ENCODE results near the gene CAMSAP3. TPM values are rescaled to one million over a fixed set of nuclear protein-coding genes. Genes with fewer than 3 reads are reported as not detected.

Gene CAMSAP3
- total RNA-seq, 1 experiment from 2014 or later = 16.6 TPM

DNA sequence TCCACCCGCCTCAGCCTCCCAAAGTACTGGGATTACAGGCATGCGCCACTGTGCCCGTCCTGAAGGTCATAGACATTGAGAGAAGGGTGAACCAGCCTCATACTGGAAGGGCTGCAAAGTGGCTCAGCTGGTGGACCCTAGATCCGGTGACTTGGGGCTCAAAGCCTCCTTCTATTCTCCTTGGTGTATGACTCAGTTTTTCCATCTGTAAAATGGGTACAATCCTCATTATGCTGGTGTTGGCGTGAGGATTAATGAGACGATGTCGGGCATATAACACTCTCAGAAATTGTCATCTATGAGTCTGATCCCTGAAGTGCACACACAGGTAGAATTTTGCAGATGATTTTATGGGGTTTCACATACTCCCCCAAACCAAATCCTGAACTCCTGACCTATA, 5.8 kb upstream of the CAMSAP3 start:
- BruUV-seq (replicated peaks) = no TSS peak
- TF ChIP-seq EZH2 (IDR thresholded peaks at IDR 0.05; ENCODE audit: low read length, unreplicated experiment) (no peak), EZH2phosphoT487 (IDR thresholded peaks at IDR 0.05; ENCODE audit: borderline replicate concordance, low read length) (no peak)
- TF ChIP-seq, protein P1, sequence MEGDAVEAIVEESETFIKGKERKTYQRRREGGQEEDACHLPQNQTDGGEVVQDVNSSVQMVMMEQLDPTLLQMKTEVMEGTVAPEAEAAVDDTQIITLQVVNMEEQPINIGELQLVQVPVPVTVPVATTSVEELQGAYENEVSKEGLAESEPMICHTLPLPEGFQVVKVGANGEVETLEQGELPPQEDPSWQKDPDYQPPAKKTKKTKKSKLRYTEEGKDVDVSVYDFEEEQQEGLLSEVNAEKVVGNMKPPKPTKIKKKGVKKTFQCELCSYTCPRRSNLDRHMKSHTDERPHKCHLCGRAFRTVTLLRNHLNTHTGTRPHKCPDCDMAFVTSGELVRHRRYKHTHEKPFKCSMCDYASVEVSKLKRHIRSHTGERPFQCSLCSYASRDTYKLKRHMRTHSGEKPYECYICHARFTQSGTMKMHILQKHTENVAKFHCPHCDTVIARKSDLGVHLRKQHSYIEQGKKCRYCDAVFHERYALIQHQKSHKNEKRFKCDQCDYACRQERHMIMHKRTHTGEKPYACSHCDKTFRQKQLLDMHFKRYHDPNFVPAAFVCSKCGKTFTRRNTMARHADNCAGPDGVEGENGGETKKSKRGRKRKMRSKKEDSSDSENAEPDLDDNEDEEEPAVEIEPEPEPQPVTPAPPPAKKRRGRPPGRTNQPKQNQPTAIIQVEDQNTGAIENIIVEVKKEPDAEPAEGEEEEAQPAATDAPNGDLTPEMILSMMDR (conservative IDR thresholded peaks at IDR 0.05; ENCODE audit: low read depth, low read length) = no peak
- H3K4me2 ChIP-seq (ENCODE audit: low read length) = peak overlapping the region; percentile 45; the same call in 1 of the 2 replicates

DNA sequence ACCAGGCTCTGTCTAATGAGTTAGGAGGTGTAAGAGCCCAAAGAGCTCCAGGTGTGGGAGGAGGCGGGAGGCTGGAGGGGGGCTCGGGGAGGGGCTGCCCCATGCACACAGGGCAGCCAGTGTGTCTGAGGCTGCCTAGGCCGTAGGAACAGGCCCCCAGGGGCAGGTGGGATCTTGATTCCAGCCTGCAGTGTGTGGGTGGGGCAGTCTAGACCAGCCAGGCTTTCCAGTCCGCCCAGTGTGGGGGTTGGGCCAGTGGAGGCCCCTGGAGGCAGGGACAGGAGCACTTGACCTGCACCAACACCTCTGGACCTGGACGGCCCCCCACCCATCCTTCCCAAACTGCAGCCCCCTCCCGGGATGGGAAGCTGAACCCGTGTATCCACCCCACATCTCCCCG, 5.4 kb upstream of the CAMSAP3 start:
- H3K4me1 ChIP-seq (ENCODE audit: insufficient read depth, low read length) = peaks cover 8% of the 10 kb centered on the region; the same call in 1 of the 2 replicates
- no peaks in the 10 kb centered on the region for H4K20me1 ChIP-seq (ENCODE audit: low read length)
- H3F3A ChIP-seq (ENCODE audit: low read length, unreplicated experiment) = no peaks in the 10 kb centered on the region
- ChIA-PET POLR2A (ENCODE audit: unreplicated experiment) (no interaction called here), CTCF (no interaction called here)
- H3K36me3 ChIP-seq (ENCODE audit: low read depth, low read length) = no peaks in the 10 kb centered on the region
- no peak overlapping the region for H3K9ac ChIP-seq (ENCODE audit: low read length)
- no TSS peak for BruUV-seq (replicated peaks)
- no peaks in the 10 kb centered on the region for H3K79me2 ChIP-seq (ENCODE audit: low read length)
- no peak overlapping the region for H3K4me3 ChIP-seq (ENCODE audit: low read length)
- TF ChIP-seq, protein P1 (conservative IDR thresholded peaks at IDR 0.05; ENCODE audit: low read depth, low read length) = no peak
- no peak for TF ChIP-seq EZH2phosphoT487 (IDR thresholded peaks at IDR 0.05; ENCODE audit: borderline replicate concordance, low read length)
- no peak for TF ChIP-seq EZH2 (IDR thresholded peaks at IDR 0.05; ENCODE audit: low read length, unreplicated experiment)
- H3K4me2 ChIP-seq (ENCODE audit: low read length) = peak overlapping the region; percentile 45; the same call in 1 of the 2 replicates
- H3K27ac ChIP-seq (ENCODE audit: low read length) = no peak overlapping the region
- no peaks in the 10 kb centered on the region for H3K9me3 ChIP-seq (ENCODE audit: low read length)
- 0 out of 2 replicates have a peak overlapping the region, but pooled peaks have one; percentile 2 for H2AFZ ChIP-seq (ENCODE audit: low read length)
- DNase-seq = peak; percentile 44
- H3K9me2 ChIP-seq (replicated peaks; ENCODE audit: low read length) = no peaks in the 10 kb centered on the region
- ATAC-seq = no peak
- intact Hi-C loops (cut with micrococcal nuclease) = no loop called here
- no peaks in the 10 kb centered on the region for H3K27me3 ChIP-seq (ENCODE audit: low read length)

More for the DNA sequence above, 5.8 kb upstream of the CAMSAP3 start:
- ChIA-PET CTCF (no interaction called here), POLR2A (ENCODE audit: unreplicated experiment) (no interaction called here)
- ATAC-seq (no peak), DNase-seq (no peak)
- no peaks in the 10 kb centered on the region for H3K79me2 ChIP-seq (ENCODE audit: low read length)
- H3K27me3 ChIP-seq (ENCODE audit: low read length) = no peaks in the 10 kb centered on the region
- H3K9me2 ChIP-seq (replicated peaks; ENCODE audit: low read length) = no peaks in the 10 kb centered on the region
- H2AFZ ChIP-seq (ENCODE audit: low read length) = 0 out of 2 replicates have a peak overlapping the region, but pooled peaks have one; percentile 2
- no peak overlapping the region for H3K27ac ChIP-seq (ENCODE audit: low read length)
- no peak overlapping the region for H3K4me3 ChIP-seq (ENCODE audit: low read length)
- H3K9ac ChIP-seq (ENCODE audit: low read length) = no peak overlapping the region
- H3K36me3 ChIP-seq (ENCODE audit: low read depth, low read length) = no peaks in the 10 kb centered on the region
- no peaks in the 10 kb centered on the region for H3K9me3 ChIP-seq (ENCODE audit: low read length)
- intact Hi-C loops (cut with micrococcal nuclease) = no loop called here
- H3F3A ChIP-seq (ENCODE audit: low read length, unreplicated experiment) = no peaks in the 10 kb centered on the region
- peaks cover 8% of the 10 kb centered on the region; the same call in 1 of the 2 replicates for H3K4me1 ChIP-seq (ENCODE audit: insufficient read depth, low read length)
- no peaks in the 10 kb centered on the region for H4K20me1 ChIP-seq (ENCODE audit: low read length)

DNA sequence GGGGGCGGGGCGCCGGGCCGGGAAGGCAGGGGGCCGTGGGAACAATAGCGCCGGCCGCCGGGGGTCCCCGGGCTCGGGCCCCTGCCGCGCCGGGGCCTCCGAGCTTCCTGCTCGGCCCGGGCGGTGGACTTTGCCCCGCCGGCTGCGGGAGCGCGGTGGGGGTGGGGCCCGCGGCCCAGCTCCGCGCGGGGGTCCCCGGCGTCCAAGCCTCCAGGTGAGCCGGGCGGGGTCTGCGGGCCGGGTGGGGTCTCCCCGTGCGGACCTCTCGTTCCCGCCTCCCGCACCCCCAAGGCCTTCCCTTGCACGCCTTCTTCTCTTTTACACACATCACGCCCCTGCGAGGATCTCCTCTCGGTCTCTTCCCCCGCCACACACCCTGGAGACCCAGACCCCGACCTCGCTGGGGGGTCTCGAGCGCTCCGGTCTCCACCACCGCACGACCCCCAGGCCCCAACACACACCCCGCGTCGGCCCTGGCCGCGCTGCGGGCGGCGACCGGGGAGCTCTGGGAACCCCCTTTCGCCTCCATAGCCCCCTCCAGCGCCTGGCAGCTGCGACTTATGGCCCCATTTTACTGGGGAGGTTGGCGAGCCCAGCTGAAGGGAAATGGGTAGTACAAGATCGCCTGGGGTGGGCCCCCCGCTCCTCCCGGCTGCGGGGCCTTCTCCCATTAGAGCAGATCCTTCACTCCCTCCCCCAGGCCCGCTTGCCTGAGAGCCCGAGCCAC, 711 bp downstream of the CAMSAP3 start:
- Histone ChIP-seq H3K4me3 (ENCODE audit: low read length) (peak overlapping the region; percentile 78), H3K36me3 (ENCODE audit: low read depth, low read length) (no peaks in the 10 kb centered on the region), H3K79me2 (ENCODE audit: low read length) (peaks cover 21% of the 10 kb centered on the region), H3K4me2 (ENCODE audit: low read length) (peak overlapping the region; percentile 91), H3K27ac (ENCODE audit: low read length) (no peak overlapping the region), H3K9me2 (replicated peaks; ENCODE audit: low read length) (no peaks in the 10 kb centered on the region), H4K20me1 (ENCODE audit: low read length) (peaks cover 14% of the 10 kb centered on the region; the same call in 1 of the 2 replicates), H3K4me1 (ENCODE audit: insufficient read depth, low read length) (peaks cover 16% of the 10 kb centered on the region), H3K9ac (ENCODE audit: low read length) (peak overlapping the region; percentile 49), H3K27me3 (ENCODE audit: low read length) (no peaks in the 10 kb centered on the region), H2AFZ (ENCODE audit: low read length) (peak overlapping the region; percentile 38), H3F3A (ENCODE audit: low read length, unreplicated experiment) (no peaks in the 10 kb centered on the region), H3K9me3 (ENCODE audit: low read length) (no peaks in the 10 kb centered on the region)
- intact Hi-C loops (cut with micrococcal nuclease) = no loop called here
- DNase-seq (peak; percentile 13), ATAC-seq (0 out of 2 replicates have a peak, but pooled peaks have one; percentile 4)
- ChIA-PET POLR2A (ENCODE audit: unreplicated experiment) (interaction anchor here (0.5 to 0.6 kb wide), 2 partner anchors 615 to 1928 kb away, joined by 3 to 4 read pairs; no protein-coding TSS in a partner anchor), CTCF (interaction anchor here (0.5 to 2.5 kb wide), 3 partner anchors 28 to 324 kb away, joined by 3 to 48 read pairs (median 4); partner anchors contain the start of gene SNAPC2)
- BruUV-seq (replicated peaks) = no TSS peak
- no peak for TF ChIP-seq EZH2 (IDR thresholded peaks at IDR 0.05; ENCODE audit: low read length, unreplicated experiment)
- TF ChIP-seq, protein P1 (conservative IDR thresholded peaks at IDR 0.05; ENCODE audit: low read depth, low read length) = no peak
- TF ChIP-seq EZH2phosphoT487 (IDR thresholded peaks at IDR 0.05; ENCODE audit: borderline replicate concordance, low read length) = no peak
